ENCODE data around the gene ARID4A.

DNA sequence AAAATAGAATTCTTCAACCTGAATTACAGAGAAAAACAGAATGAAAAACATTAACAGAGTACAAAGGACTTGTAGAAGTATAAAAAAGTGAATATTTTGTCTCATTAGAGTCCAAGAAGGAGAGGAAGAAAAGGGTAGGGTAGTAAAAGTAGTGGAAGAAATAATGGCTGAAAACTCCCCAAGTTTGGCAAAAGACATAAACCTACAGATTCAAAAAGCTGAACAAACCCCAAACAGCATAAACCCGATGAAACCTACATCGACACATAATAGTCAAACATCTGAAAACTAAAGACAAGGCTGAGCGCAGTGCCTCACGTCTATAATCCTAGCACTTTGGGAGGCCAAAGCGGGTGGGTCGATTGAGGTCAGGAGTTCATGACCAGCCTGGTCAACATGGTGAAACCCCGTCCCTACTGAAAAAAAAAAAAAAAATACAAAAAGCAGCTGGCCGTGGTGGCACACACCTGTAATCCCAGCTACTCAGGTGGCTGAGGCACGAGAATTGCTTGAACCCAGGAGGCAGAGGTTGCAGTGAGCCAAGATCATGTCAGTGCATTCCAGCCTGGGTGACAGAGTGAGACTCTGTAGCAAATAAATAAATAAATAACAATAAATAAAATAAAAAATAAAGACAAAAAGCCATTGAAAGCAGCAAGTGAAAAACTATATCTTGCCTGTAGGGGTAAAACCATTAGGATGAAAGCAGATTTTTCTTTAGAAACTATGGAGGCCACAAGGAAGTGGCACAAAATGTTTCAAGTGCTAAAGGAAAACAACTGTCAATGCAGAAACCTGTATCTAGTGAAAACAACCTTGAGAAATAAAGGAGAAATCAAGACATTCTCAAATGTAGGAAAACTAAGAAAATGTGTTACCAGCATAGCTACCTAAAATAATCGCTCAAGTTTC, 117.5 kb downstream of the ARID4A start:
- TF ChIP-seq EGR1 (IDR thresholded peaks at IDR 0.05; ENCODE audit: borderline replicate concordance in 1 of 2, low read depth in 2 of 2, low read length in 2 of 2) (no peak), ZNF274 (IDR thresholded peaks at IDR 0.05; ENCODE audit: insufficient read depth, insufficient read length) (no peak)
- TF ChIP-seq, protein P1, sequence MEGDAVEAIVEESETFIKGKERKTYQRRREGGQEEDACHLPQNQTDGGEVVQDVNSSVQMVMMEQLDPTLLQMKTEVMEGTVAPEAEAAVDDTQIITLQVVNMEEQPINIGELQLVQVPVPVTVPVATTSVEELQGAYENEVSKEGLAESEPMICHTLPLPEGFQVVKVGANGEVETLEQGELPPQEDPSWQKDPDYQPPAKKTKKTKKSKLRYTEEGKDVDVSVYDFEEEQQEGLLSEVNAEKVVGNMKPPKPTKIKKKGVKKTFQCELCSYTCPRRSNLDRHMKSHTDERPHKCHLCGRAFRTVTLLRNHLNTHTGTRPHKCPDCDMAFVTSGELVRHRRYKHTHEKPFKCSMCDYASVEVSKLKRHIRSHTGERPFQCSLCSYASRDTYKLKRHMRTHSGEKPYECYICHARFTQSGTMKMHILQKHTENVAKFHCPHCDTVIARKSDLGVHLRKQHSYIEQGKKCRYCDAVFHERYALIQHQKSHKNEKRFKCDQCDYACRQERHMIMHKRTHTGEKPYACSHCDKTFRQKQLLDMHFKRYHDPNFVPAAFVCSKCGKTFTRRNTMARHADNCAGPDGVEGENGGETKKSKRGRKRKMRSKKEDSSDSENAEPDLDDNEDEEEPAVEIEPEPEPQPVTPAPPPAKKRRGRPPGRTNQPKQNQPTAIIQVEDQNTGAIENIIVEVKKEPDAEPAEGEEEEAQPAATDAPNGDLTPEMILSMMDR (IDR thresholded peaks at IDR 0.05 in 2 of 3, conservative IDR thresholded peaks at IDR 0.05 in 1 of 3; ENCODE audit: control insufficient read depth in 2 of 3, extremely low read depth in 1 of 3, insufficient read depth in 1 of 3, low read depth in 3 of 3, low read length in 3 of 3), result no peak
